ENCODE data around the gene UBASH3A. TPM values are rescaled to one million over a fixed set of nuclear protein-coding genes. Genes with fewer than 3 reads are reported as not detected.
A peak's percentile ranks its signal among the peaks of the same experiment; 100 is the strongest.

Gene UBASH3A
- total and polyA plus RNA-seq, 12 donors = 0.09 to 1.2 (median 0.44) TPM; not detected in 2

DNA sequence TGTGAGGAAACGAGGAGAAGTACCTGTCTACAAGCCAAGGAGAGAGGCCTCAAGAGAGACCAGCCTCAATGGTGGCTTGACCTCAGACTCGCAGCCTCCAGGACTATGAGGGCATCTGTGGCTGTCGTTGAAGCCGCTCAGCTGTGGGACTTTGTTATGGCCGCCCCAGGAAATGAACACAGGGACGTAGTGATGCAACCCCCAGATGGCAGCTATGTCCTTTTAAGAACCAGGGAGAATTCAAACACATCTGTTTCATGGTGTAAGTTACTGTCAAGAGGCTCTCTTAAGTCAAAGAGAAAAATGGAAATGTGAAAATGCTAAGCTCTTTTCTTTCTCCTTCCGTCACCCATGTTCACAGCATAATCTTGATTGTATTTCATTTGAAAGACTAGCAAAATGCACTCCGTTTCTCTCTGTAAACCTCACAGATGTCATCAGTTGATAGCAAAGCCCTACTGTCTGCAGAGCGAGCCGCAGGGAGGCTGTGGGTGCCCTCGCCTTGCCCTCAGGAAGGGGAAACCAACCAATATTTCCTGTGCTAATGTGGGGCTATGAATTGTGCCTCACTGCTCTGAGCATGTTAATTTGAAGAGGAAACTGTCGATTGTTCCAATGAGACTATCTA, 21.3 kb downstream of the UBASH3A start:
- TF ChIP-seq POLR2A (IDR thresholded peaks at IDR 0.05) = no peak
- TF ChIP-seq, protein P1, sequence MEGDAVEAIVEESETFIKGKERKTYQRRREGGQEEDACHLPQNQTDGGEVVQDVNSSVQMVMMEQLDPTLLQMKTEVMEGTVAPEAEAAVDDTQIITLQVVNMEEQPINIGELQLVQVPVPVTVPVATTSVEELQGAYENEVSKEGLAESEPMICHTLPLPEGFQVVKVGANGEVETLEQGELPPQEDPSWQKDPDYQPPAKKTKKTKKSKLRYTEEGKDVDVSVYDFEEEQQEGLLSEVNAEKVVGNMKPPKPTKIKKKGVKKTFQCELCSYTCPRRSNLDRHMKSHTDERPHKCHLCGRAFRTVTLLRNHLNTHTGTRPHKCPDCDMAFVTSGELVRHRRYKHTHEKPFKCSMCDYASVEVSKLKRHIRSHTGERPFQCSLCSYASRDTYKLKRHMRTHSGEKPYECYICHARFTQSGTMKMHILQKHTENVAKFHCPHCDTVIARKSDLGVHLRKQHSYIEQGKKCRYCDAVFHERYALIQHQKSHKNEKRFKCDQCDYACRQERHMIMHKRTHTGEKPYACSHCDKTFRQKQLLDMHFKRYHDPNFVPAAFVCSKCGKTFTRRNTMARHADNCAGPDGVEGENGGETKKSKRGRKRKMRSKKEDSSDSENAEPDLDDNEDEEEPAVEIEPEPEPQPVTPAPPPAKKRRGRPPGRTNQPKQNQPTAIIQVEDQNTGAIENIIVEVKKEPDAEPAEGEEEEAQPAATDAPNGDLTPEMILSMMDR (IDR thresholded peaks at IDR 0.05) = no peak
- Histone ChIP-seq H3K27me3 (peaks cover 12% of the 10 kb centered on the region), H3K27ac (no peak overlapping the region), H3K4me1 (replicated peaks in 1 of 2) (no peaks in the 10 kb centered on the region), H3K36me3 (replicated peaks in 1 of 2) (no peaks in the 10 kb centered on the region), H3K9me3 (replicated peaks in 1 of 3) (no peaks in the 10 kb centered on the region), H3K4me3 (no peak overlapping the region)
- 60 to 74% (median 65%) methylated on average over 12 of the region's 12 CpGs for WGBS, 4 donors
- no peak for DNase-seq
- intact Hi-C loops (cut with DNase I) = no loop called here

DNA sequence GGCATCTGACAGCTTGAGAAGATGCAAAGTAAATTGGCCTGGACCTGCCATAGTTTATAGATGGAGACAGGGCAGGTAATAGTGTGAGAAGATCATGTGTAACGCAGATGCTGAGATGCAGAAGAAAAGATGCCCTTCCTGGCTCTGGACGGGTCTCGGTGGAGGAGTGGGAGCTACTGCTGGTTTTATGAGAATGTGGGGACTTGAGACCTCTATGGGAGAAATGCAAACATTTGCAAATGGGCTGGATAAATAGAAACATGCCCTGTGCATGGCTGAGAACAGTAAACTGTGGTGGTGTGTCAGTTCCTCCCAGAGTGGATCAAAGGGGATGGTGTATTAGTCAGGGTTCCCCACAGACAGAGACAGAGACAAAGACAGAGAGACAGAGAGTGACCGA, 21.9 kb downstream of the UBASH3A start:
- no peak for DNase-seq
- no peak for TF ChIP-seq POLR2A (IDR thresholded peaks at IDR 0.05)
- TF ChIP-seq, protein P1 (IDR thresholded peaks at IDR 0.05) = no peak
- Histone ChIP-seq H3K4me3 (no peak overlapping the region), H3K27ac (no peak overlapping the region), H3K36me3 (replicated peaks in 1 of 2) (no peaks in the 10 kb centered on the region), H3K9me3 (replicated peaks in 1 of 3) (no peaks in the 10 kb centered on the region), H3K4me1 (replicated peaks in 1 of 2) (no peaks in the 10 kb centered on the region), H3K27me3 (peaks cover 11% of the 10 kb centered on the region)
- WGBS, 4 donors = 70 to 94% (median 74%) methylated on average over 4 of the region's 4 CpGs
- intact Hi-C loops (cut with DNase I) = no loop called here

DNA sequence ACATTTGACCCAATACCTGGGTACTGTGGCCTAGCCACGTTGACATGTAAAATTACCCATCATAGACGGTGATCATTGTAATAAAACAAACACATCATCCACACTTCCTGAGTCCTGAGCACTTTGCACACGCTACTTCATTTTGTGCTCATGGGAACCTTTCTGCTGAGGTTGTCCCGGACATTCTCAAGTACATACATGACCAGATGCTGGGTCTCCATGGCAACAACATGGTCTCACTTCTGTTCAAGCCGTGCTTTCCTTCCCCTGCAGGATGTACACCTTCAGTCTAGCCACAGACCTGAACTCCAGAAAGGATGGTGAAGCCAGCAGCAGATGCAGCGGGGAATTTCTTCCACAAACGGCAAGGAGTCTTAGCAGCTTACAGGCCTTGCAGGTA, 22.7 kb downstream of the UBASH3A start:
- peak in 1 of 7 donors; percentile 3 for DNase-seq
- whole genome bisulfite sequencing, 4 donors = 80 to 83% (median 83%) methylated on average over 7 of the region's 7 CpGs
- no peak for TF ChIP-seq POLR2A (IDR thresholded peaks at IDR 0.05)
- TF ChIP-seq, protein P1 (IDR thresholded peaks at IDR 0.05) = no peak
- H3K36me3 ChIP-seq (replicated peaks in 1 of 2) = no peaks in the 10 kb centered on the region
- intact Hi-C loops (cut with DNase I) = no loop called here
- no peak overlapping the region for H3K27ac ChIP-seq
- no peak overlapping the region for H3K4me3 ChIP-seq
- H3K9me3 ChIP-seq (replicated peaks in 1 of 3) = no peaks in the 10 kb centered on the region
- peaks cover 3% of the 10 kb centered on the region for H3K27me3 ChIP-seq
- H3K4me1 ChIP-seq (replicated peaks in 1 of 2) = peaks cover 0 to 5% of the 10 kb centered on the region in 2 donors

DNA sequence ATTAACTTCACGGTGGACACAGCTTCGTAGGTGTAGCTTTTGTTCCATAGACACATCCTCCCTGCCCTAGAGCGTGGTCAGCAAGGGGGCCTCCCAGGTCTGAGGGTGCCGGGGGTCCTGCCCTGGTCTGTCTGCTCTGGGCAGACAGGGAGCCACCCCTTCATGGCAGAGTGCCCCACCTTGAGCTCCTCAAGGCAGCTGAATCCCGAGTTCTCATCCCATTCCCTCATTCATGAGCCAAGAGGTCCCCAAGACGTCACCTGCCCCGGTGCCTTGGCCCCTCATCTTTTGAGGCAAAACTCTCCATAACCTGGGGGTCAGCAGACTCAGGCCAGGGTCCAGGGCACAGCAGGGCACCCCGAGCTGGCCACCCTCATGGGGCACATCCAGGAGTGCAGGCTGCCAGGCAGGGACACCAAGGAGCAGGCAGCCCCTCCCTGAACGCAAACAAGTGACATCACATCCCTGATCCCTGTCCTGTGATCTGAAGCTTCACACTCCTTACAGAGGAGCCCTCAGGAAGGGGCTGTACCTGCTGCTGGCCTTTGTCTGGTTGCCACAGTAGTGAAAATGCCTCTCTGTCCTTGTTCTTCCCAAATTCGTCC, 23.3 kb downstream of the UBASH3A start:
- H3K4me3 ChIP-seq = no peak overlapping the region
- no peaks in the 10 kb centered on the region for H3K36me3 ChIP-seq (replicated peaks in 1 of 2)
- no peak overlapping the region for H3K27ac ChIP-seq
- H3K9me3 ChIP-seq (replicated peaks in 1 of 3) = no peaks in the 10 kb centered on the region
- intact Hi-C loops (cut with DNase I) = no loop called here
- DNase-seq = no peak
- H3K4me1 ChIP-seq (replicated peaks in 1 of 2) = peaks cover 0 to 9% of the 10 kb centered on the region in 2 donors
- WGBS, 4 donors = 86 to 91% (median 90%) methylated on average over 8 to 10 of the region's 10 CpGs
- TF ChIP-seq, protein P1 (IDR thresholded peaks at IDR 0.05) = no peak
- TF ChIP-seq POLR2A (IDR thresholded peaks at IDR 0.05) = no peak
- H3K27me3 ChIP-seq = no peaks in the 10 kb centered on the region
